Stimulated activated naive CD4-positive, alpha-beta T cell (primary cell): ENCODE measurements around the gene GSTM2.

ENCODE experiments used
- DNase-seq, 6 experiments: peaks; one replicate each; lab custom pipeline; 2025; lab: John Stamatoyannopoulos, UW

GSTM2 gene

DNA sequence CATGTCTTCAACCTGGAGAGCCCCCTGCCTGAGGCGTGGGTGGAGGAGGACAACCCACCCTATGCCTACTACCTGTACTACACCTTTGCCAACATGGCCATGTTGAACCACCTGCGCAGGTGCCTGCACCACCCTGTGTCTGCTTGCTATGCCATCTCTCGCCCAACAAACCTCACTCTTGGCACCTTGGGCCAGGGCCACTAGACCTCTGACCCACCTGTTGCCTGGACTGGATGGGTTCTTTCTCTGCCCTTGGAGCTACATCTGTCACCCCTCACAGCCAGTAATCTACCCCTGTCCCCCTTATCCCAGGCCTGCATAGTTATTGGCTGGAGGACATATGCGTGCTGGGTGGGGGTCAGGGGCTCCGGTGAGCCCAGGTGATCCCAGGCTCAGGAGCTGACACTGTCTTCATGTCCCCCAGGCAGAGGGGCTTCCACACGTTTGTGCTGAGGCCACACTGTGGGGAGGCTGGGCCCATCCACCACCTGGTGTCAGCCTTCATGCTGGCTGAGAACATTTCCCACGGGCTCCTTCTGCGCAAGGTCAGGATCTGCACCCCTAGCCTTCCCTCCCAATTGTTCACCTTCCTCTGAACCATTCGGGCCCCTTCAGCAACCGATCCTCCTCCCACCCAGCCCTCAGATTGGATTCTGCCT is 38.4 kb upstream of the GSTM2 start:
- no peak for DNase-seq

GRCh38 chr1:109630081-109630897 is 37.6 kb upstream of the GSTM2 start:
- peak in 5 of 6 experiments; percentile 17 to 48 (median 31) for DNase-seq

DNA sequence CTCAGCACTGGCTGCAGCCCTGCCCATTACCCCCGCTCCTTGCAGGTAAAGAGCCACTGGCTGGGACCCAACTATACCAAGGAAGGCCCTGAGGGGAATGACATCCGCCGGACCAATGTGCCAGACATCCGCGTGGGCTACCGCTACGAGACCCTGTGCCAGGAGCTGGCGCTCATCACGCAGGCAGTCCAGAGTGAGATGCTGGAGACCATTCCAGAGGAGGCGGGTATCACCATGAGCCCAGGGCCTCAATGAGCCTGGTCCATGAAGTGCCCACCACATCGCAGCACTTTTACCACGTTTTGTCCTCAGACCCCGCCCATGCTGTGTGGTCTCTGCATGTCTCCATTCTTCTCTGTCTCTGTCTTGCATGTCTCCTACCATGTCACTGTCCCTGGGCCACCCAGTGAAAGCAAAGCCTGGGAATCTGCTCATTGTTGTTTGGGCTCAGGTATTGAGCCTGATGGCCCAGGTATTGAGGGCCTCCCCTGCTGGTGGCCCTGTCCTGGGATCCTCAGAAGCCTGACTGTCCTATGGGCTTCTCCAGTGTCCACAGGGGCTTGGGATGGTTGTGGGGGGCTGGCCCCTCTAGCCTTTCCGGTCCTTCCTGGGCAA is 36.9 kb upstream of the GSTM2 start:
- no peak for DNase-seq

- no peak for DNase-seq
Observed at GRCh38 chr1:109631513-109632505, 36.0 kb upstream of the GSTM2 start.

GRCh38 chr1:109632671-109633346 is 35.0 kb upstream of the GSTM2 start:
- DNase-seq = no peak

- no peak for DNase-seq
Observed at GRCh38 chr1:109634292-109634691, 33.6 kb upstream of the GSTM2 start.

- peak in 2 of 6 experiments; percentile 13 to 26 for DNase-seq
Observed at GRCh38 chr1:109634771-109635750, 32.8 kb upstream of the GSTM2 start.

DNA sequence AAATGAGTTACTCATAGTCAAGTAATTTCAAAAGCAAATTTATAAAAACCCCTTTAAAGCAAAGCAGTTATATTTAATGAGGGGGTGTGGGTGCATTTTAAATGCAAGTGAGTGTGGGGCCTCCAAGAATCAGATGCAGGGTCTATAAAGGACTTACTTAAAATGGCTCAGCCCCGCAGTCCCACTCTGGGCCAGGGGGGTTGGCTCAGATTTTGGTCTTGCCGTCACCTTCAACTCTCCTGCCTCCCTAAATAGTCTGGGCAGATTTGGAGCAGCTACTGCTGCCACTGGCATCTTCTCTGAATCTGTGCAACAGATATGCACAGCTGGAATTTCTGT is 32.0 kb upstream of the GSTM2 start:
- no peak for DNase-seq

- DNase-seq = no peak
Observed at GRCh38 chr1:109636201-109636952, 31.5 kb upstream of the GSTM2 start.

DNA sequence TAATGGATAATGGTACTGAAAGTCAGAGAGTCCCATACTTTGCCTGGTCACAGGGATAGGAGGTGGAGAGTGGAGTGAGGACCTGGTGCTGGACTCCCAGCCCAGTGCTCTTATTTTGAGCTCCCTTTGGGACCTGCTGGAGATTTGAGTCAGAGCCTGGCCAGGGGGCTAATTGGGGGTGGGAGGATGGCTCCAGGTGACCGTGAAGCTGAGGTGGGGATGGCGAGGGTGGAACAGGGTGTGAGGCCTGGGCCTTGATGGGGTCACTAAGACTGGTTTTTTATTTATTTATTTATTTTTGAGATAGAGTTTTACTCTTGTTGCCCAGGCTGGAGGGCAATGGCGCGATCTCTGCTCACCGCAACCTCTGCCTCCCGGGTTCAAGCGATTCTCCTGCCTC is 30.4 kb upstream of the GSTM2 start:
- no peak for DNase-seq

DNA sequence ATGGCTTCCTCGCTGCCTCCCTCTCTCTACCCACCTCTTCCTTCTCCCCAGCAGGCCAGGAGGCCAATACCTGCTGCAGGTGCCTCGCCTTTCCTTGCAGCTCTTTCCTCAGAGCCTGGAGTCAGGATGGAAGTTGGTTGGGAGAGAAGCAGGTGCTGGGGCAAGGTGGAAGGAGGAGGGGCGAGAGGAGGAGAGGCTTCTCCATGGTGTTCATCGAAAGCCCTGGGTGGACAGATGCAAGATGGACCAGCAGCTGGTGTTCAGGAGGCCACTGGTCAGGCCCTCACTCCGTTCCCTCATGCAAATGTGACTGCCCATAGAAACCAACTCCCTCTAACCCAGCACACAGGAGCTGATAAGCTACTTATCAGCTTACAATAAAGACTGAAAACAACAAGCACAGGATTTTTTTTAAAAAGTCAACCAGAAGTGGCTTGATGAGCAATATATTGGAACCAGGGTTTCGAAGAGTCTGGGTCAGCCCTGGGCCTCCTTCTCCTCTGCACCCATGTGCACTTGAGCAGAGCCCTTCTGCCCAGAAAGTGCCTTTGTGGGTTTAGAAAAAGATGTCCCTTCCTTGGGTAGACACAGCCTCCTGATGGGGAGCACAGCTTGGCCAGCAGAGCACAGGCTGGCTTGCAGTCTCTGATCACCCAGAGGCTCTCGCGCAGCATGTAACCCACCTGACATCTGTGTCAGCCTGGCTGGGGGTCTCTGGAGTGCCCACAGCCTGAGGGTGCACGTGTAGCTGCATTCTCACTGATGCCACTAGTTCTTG is 28.6 kb upstream of the GSTM2 start:
- DNase-seq = no peak

DNA sequence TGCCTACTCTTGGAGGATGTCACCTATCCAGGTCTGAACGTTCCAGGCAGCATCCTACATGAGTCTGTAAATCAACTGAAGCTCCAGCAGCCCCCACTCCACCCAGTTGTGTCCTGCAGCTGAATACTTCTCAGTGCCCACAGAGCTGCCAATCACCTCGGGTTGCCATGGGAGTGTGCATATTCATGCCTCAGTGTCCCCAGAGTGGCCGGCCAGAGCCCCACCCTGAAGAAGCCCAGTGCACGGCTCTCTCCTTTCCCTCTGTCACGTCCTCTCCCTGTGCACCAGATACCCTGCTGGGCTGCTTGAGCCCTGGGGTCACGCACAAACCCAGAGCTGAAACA is 28.0 kb upstream of the GSTM2 start:
- DNase-seq = no peak

DNA sequence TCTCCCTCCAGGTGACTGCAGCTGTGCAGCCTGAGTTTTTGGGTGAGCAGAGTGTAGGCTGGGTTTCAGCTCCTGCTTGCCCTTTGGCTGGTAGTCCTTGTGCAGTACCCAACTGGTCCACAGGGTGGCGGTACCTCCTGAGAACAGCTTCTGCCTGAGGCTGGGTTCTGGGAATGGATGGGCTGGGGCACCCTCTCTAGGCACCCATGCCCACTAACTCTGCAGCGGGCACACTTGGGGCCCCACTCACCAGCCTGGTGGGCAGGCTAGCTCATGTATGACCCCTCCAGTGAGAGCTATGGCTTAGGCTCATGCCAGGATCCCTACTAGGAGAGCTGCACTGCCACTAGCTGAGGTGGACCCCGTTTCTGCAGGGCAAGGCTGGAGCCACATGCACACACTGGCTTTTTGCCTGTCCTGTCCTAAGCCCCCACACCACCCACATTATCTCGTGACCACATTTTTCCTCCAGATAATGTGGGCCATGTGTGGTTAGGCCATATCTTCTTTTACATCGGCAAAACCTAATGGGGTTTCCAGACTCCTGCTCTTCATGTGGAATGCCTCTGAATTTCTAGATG is 27.5 kb upstream of the GSTM2 start:
- peak; percentile 59 to 89 (median 82) for DNase-seq

DNA sequence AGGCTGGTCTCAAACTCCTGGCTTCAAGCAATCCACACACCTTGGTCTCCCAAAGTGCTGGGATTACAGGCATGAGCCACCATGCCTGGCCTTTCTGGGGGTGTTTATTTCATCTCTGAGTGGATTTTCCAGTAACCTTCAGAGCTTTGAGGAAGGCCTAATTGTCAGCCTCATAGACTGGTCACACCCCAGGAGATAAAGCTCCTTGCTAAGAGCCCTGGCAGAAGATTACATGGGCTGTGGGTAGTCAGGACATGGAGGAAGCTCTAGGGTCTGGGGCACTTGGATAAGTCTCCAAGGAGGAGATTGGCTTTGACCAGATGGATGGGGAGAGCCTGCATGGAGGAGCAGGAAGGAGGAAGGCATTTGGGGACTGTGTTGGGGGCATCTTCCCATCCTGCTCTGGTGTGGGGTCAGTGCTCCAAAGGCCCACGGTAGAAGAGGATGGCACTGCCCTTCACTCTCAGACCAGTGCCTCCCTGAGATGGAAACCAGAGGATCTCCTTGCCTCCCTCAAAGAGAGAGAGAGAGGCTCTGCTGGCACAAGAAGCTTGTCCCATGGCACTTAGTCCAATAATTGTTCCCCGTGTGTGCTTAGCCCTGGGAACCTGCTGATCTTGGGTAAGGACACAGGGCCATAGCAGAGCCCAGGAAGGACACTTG is 26.6 kb upstream of the GSTM2 start:
- no peak for DNase-seq

DNA sequence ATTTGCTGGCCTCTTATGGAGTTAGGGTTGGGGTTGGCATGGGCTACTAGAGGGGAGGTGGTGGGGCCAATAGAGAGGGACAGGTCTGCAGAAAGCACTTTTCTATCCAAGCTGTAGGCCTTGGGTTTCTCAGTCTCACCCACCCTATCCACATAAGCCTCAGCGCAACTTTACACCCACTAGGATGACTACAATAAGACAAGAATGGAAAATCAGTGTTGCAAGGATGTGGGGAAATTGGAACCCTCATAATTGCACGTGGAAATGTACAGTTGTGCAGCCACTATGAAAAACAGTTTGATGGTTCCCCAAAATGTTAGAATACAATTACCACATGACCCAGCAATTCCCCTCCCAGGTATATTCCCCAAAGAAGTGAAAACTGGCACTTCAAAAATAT is 26.0 kb upstream of the GSTM2 start:
- no peak for DNase-seq

DNA sequence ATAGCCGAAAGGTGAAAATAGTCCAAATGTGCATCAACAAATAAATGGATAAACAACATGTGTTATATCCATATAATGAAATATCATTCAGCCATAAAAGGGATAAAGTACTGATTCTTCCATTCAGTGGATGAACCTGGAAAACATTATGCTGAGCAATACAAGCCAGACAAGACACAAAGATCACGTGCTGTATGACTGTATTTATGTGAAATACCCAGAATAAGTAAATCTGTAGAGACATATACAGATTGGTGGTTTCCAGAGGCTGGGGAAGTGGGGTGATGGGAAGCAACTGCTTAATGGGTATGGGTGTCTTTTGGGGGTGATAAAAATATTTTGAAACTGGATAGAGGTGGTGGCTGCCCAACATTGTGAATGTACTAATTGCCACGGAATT is 25.2 kb upstream of the GSTM2 start:
- DNase-seq = no peak

DNA sequence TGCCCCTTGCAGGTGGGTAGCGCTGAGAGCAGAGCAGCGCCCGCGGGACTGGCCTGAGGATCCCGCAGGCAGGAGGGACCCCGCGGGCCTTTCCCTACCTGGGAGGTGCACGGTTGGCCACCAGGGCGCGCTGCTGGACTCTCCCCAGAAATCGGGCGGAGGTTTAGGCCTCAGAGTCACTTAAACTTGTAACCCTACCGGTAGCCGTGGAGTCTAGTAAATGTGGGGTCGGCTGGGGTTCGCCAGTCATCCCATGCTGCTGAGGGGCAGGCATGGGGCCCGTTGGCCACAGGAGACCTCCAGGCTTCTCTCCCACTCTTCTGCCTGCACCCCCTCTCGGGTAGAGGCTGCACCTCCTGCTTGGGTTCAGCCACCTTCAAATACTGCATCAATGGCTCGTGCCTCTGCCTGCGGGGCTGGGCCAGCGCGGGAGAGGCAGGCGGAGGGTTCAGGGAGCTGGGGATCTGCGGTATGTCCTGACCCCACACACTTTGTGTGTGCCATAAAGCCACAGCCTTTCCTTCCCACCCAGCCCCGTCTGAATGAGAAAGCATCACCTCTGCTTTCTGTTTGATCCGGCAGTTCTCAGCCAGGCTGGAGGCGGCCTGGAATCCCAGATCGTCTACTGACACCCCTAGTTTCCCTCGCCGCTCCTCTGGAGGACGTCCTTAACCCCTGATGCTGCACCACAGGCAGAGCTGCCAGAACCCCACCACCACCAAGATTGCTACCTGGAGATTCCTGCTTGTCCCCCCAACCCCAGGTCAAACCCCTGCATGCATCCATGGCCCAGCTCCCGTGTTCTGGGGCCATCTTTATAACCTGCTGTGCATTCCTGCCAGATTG is 24.2 kb upstream of the GSTM2 start:
- DNase-seq = peak; percentile 62 to 86 (median 79)
